Measurements from ENCODE around the gene TAP1. TPM values are rescaled to one million over a fixed set of nuclear protein-coding genes. Genes with fewer than 3 reads are reported as not detected.
A peak's percentile ranks its signal among the peaks of the same experiment; 100 is the strongest.

The TAP1 gene
- total RNA-seq, 2 experiments from 2014 or later = 91.5 to 93.9 TPM

- Histone ChIP-seq H3K4me1 (ENCODE audit: insufficient read depth, low read length) (peaks cover 77% of the 10 kb centered on the region), H3K9me3 (ENCODE audit: control insufficient read depth in 1 of 2, insufficient read depth in 1 of 2, low read length in 2 of 2) (no peaks in the 10 kb centered on the region), H3K27me3 (ENCODE audit: control insufficient read depth in 1 of 2, insufficient read depth in 2 of 2, low read length in 2 of 2) (no peaks in the 10 kb centered on the region), H3K4me3 (ENCODE audit: low read length) (peak overlapping the region; percentile 94), H3K27ac (ENCODE audit: low read depth in 1 of 2, low read length in 2 of 2) (peak overlapping the region; percentile 98 to 100), H3K36me3 (ENCODE audit: insufficient read depth, low read length) (peaks cover 63% of the 10 kb centered on the region)
- peak in 6 of 14 experiments; percentile 14 to 51 (median 40) for DNase-seq
- CTCF ChIA-PET = interaction anchor here (1.1 to 7.8 kb wide), 6 partner anchors 7 to 119 kb away, joined by 5 to 288 read pairs (median 48); partner anchors contain the start of genes PSMB8 and TAP2
- intact Hi-C loops (cut with DNase I, micrococcal nuclease) = loop anchor here in 1 of 2 experiments (5.0 to 10.0 kb wide), 2 partner anchors 655 to 727 kb away; partner anchors contain the start of gene ATF6B
- Mint-ChIP-seq H3K36me3 (ENCODE audit: low read depth) (peaks cover 95% of the 10 kb centered on the region), H3K9me3 (no peaks in the 10 kb centered on the region), H3K4me3 (peak overlapping the region; percentile 98), H3K27ac (peak overlapping the region; percentile 99), H3K4me1 (ENCODE audit: low read depth) (peaks cover 88% of the 10 kb centered on the region), H3K27me3 (no peaks in the 10 kb centered on the region)
- POLR2A ChIA-PET = interaction anchor here (1.5 to 9.3 kb wide), 5 partner anchors 10 to 118 kb away, joined by 11 to 901 read pairs (median 118); partner anchors contain the start of genes BRD2, PSMB8 and TAP2
- TF ChIP-seq, protein P1, sequence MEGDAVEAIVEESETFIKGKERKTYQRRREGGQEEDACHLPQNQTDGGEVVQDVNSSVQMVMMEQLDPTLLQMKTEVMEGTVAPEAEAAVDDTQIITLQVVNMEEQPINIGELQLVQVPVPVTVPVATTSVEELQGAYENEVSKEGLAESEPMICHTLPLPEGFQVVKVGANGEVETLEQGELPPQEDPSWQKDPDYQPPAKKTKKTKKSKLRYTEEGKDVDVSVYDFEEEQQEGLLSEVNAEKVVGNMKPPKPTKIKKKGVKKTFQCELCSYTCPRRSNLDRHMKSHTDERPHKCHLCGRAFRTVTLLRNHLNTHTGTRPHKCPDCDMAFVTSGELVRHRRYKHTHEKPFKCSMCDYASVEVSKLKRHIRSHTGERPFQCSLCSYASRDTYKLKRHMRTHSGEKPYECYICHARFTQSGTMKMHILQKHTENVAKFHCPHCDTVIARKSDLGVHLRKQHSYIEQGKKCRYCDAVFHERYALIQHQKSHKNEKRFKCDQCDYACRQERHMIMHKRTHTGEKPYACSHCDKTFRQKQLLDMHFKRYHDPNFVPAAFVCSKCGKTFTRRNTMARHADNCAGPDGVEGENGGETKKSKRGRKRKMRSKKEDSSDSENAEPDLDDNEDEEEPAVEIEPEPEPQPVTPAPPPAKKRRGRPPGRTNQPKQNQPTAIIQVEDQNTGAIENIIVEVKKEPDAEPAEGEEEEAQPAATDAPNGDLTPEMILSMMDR (IDR thresholded peaks at IDR 0.05) = no peak
- no peak for ATAC-seq (ENCODE audit: poor library complexity)
Observed at GRCh38 chr6:32852018-32852843, 1.3 kb downstream of the TAP1 start.

DNA sequence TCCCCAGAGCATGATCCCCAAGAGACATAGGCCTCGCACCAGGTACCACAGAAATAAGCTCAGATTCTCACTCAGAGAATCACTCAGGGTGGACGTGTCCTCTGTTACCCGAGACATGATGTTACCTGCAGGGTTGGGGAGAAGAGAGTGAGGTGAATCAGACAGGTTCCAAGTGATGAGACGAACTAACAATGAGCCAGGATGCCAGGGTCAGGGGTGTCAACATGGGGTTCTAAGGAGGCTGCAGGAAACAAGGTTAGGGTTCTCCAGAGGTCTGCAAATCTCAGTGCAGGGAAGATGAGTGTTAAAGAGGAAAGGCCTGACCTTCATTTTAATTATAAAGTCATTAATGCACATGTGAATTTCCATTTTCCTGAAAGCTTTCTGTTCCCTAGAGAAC, 2.5 kb downstream of the TAP1 start:
- CTCF ChIA-PET = interaction anchor here (1.0 to 3.2 kb wide), 2 partner anchors 13 to 17 kb away, joined by 3 to 31 read pairs; partner anchors contain the start of gene TAP2
- no peaks in the 10 kb centered on the region for H3K9me3 ChIP-seq (ENCODE audit: control insufficient read depth in 1 of 2, insufficient read depth in 1 of 2, low read length in 2 of 2)
- H3K27ac ChIP-seq (ENCODE audit: low read depth in 1 of 2, low read length in 2 of 2) = peak overlapping the region; percentile 14 to 100

GRCh38 chr6:32849126-32849525, 4.4 kb downstream of the TAP1 start:
- H3K9me3 Mint-ChIP-seq = no peaks in the 10 kb centered on the region
- no peaks in the 10 kb centered on the region for H3K27me3 Mint-ChIP-seq
- H3K4me3 Mint-ChIP-seq = peak overlapping the region; percentile 97
- CTCF ChIA-PET = interaction anchor here (3.2 kb wide), 1 partner anchor 11 kb away, joined by 31 read pairs; the partner anchor contains the start of gene TAP2
- H3K27me3 ChIP-seq (ENCODE audit: control insufficient read depth in 1 of 2, insufficient read depth in 2 of 2, low read length in 2 of 2) = no peaks in the 10 kb centered on the region
- ATAC-seq (ENCODE audit: poor library complexity) (no peak), DNase-seq (peak in 1 of 14 experiments; percentile 2)
- peaks cover 91% of the 10 kb centered on the region for H3K4me1 Mint-ChIP-seq (ENCODE audit: low read depth)
- H3K27ac Mint-ChIP-seq = peak overlapping the region; percentile 99
- TF ChIP-seq, protein P1 (IDR thresholded peaks at IDR 0.05) = no peak
- no peak overlapping the region for H3K4me3 ChIP-seq (ENCODE audit: low read length)
- peaks cover 74% of the 10 kb centered on the region for H3K4me1 ChIP-seq (ENCODE audit: insufficient read depth, low read length)
- intact Hi-C loops (cut with DNase I, micrococcal nuclease) = loop anchor here (10.0 kb wide), 2 partner anchors 356 to 1396 kb away; partner anchors contain the start of genes HSD17B8 (in 1 of the 2), RING1 (in 1 of the 2), RXRB (in 1 of the 2) and SLC39A7 (in 1 of the 2)
- peaks cover 75% of the 10 kb centered on the region for H3K36me3 ChIP-seq (ENCODE audit: insufficient read depth, low read length)
- no peaks in the 10 kb centered on the region for H3K9me3 ChIP-seq (ENCODE audit: control insufficient read depth in 1 of 2, insufficient read depth in 1 of 2, low read length in 2 of 2)
- peak overlapping the region; percentile 49 to 100 for H3K27ac ChIP-seq (ENCODE audit: low read depth in 1 of 2, low read length in 2 of 2)
- H3K36me3 Mint-ChIP-seq (ENCODE audit: low read depth) = peaks cover 97% of the 10 kb centered on the region
- POLR2A ChIA-PET = interaction anchor here (0.6 to 3.4 kb wide), 3 partner anchors 10 to 226 kb away, joined by 3 to 35 read pairs (median 18); partner anchors contain the start of gene TAP2

More for the DNA sequence above, 2.5 kb downstream of the TAP1 start:
- H3K4me3 ChIP-seq (ENCODE audit: low read length) = peak overlapping the region; percentile 94
- Mint-ChIP-seq H3K36me3 (ENCODE audit: low read depth) (peaks cover 97% of the 10 kb centered on the region), H3K4me3 (peak overlapping the region; percentile 98), H3K27me3 (no peaks in the 10 kb centered on the region), H3K27ac (peak overlapping the region; percentile 99), H3K4me1 (ENCODE audit: low read depth) (peaks cover 91% of the 10 kb centered on the region), H3K9me3 (no peaks in the 10 kb centered on the region)
- H3K27me3 ChIP-seq (ENCODE audit: control insufficient read depth in 1 of 2, insufficient read depth in 2 of 2, low read length in 2 of 2) = no peaks in the 10 kb centered on the region
- peaks cover 63% of the 10 kb centered on the region for H3K36me3 ChIP-seq (ENCODE audit: insufficient read depth, low read length)
- peaks cover 79% of the 10 kb centered on the region for H3K4me1 ChIP-seq (ENCODE audit: insufficient read depth, low read length)
- TF ChIP-seq, protein P1 (IDR thresholded peaks at IDR 0.05) = no peak
- DNase-seq (peak in 1 of 14 experiments; percentile 3), ATAC-seq (ENCODE audit: poor library complexity) (no peak)
- intact Hi-C loops (cut with DNase I, micrococcal nuclease) = loop anchor here in 1 of 2 experiments (5.0 to 10.0 kb wide), 2 partner anchors 654 to 726 kb away; partner anchors contain the start of gene ATF6B
- POLR2A ChIA-PET = interaction anchor here (0.8 to 3.4 kb wide), 4 partner anchors 12 to 120 kb away, joined by 3 to 35 read pairs (median 10); partner anchors contain the start of gene TAP2

All from CD4-positive, alpha-beta T cell (primary cell).